ENCODE measurements around the gene KLK12. TPM values are rescaled to one million over a fixed set of nuclear protein-coding genes. Genes with fewer than 3 reads are reported as not detected.

KLK12 gene
- total RNA-seq, 1 donor from 2014 or later = not detected

- no peak overlapping the region for H3K27ac Mint-ChIP-seq (ENCODE audit: unreplicated experiment)
- peaks cover 76% of the 10 kb centered on the region for H3K27me3 Mint-ChIP-seq (ENCODE audit: low read depth)
- H3K36me3 Mint-ChIP-seq (ENCODE audit: low read depth) = no peaks in the 10 kb centered on the region
- H3K4me3 Mint-ChIP-seq = no peak overlapping the region
- no peak for DNase-seq (ENCODE audit: low read depth, low spot score)
- no peaks in the 10 kb centered on the region for H3K9me3 Mint-ChIP-seq
- H3K4me1 Mint-ChIP-seq = no peaks in the 10 kb centered on the region
- TF ChIP-seq, protein P1, sequence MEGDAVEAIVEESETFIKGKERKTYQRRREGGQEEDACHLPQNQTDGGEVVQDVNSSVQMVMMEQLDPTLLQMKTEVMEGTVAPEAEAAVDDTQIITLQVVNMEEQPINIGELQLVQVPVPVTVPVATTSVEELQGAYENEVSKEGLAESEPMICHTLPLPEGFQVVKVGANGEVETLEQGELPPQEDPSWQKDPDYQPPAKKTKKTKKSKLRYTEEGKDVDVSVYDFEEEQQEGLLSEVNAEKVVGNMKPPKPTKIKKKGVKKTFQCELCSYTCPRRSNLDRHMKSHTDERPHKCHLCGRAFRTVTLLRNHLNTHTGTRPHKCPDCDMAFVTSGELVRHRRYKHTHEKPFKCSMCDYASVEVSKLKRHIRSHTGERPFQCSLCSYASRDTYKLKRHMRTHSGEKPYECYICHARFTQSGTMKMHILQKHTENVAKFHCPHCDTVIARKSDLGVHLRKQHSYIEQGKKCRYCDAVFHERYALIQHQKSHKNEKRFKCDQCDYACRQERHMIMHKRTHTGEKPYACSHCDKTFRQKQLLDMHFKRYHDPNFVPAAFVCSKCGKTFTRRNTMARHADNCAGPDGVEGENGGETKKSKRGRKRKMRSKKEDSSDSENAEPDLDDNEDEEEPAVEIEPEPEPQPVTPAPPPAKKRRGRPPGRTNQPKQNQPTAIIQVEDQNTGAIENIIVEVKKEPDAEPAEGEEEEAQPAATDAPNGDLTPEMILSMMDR (conservative IDR thresholded peaks at IDR 0.05) = no peak
Measured at GRCh38 chr19:51002089-51002532, 32.7 kb downstream of the KLK12 start.

GRCh38 chr19:51001515-51001914, 33.3 kb downstream of the KLK12 start, which contains the start of gene KLK8:
Gene KLK8 (minus strand): TSS chr19:51001604. CDS start chr19:51001167, 437 bp downstream.
- no peaks in the 10 kb centered on the region for H3K36me3 Mint-ChIP-seq (ENCODE audit: low read depth)
- peak within 1 kb of the TSS; percentile 27 for H3K27ac Mint-ChIP-seq (ENCODE audit: unreplicated experiment)
- H3K4me3 Mint-ChIP-seq = no peak within 1 kb of the TSS
- TF ChIP-seq, protein P1 (conservative IDR thresholded peaks at IDR 0.05) = no peak
- peaks cover 76% of the 10 kb centered on the region for H3K27me3 Mint-ChIP-seq (ENCODE audit: low read depth)
- DNase-seq (ENCODE audit: low read depth, low spot score) = no peak
- H3K4me1 Mint-ChIP-seq = no peaks in the 10 kb centered on the region
- H3K9me3 Mint-ChIP-seq = no peaks in the 10 kb centered on the region

DNA sequence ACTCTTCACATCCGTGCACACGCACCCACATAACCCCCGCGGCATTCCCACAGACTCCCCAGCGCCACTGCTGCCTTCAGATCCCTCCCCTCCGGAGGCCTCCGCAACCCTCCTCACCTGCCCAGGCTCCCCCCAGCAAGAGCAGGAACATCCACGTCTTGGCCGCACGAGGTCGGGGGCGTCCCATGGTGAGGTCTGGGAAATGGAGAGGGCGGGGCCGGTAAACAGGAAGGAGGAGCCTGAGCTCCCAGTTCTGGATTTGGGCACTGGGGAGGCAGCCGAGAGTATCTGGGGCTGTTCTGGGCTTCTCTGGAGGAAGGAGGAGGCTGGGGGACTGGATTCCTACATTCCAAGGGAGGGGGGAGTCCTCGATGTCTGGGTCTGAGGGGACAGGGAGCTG, 33.8 kb downstream of the KLK12 start:
- TF ChIP-seq, protein P1 (conservative IDR thresholded peaks at IDR 0.05) = no peak
- Mint-ChIP-seq H3K27ac (ENCODE audit: unreplicated experiment) (peak overlapping the region; percentile 27), H3K9me3 (no peaks in the 10 kb centered on the region), H3K4me3 (no peak overlapping the region), H3K27me3 (ENCODE audit: low read depth) (peaks cover 76% of the 10 kb centered on the region), H3K36me3 (ENCODE audit: low read depth) (no peaks in the 10 kb centered on the region), H3K4me1 (no peaks in the 10 kb centered on the region)
- no peak for DNase-seq (ENCODE audit: low read depth, low spot score)

DNA sequence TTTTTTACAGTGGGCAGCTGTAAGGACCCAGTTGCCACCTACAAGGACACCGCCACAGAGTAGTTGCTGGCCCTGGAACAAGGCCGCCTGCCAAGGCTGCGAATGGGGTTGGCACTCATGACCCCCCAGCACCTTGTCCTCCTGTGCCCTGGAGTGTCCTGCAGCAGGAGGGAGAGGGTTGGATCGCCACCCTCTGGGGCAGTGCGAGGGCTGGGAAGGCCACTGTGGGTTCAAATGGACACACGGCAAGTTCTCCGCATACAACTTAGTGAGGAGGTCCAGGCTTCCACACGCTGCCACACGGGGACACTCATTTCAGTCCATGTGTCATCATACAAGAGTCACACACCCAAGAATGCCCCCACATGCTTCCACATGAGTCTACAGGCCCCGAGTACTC, 34.4 kb downstream of the KLK12 start:
- H3K27ac Mint-ChIP-seq (ENCODE audit: unreplicated experiment) = no peak overlapping the region
- H3K4me1 Mint-ChIP-seq = no peaks in the 10 kb centered on the region
- no peaks in the 10 kb centered on the region for H3K36me3 Mint-ChIP-seq (ENCODE audit: low read depth)
- no peak for DNase-seq (ENCODE audit: low read depth, low spot score)
- no peak overlapping the region for H3K4me3 Mint-ChIP-seq
- H3K9me3 Mint-ChIP-seq = no peaks in the 10 kb centered on the region
- TF ChIP-seq, protein P1 (conservative IDR thresholded peaks at IDR 0.05) = no peak
- peaks cover 74% of the 10 kb centered on the region for H3K27me3 Mint-ChIP-seq (ENCODE audit: low read depth)

GRCh38 chr19:50998686-50999085, 36.1 kb downstream of the KLK12 start:
- Mint-ChIP-seq H3K9me3 (no peaks in the 10 kb centered on the region), H3K4me1 (no peaks in the 10 kb centered on the region), H3K27ac (ENCODE audit: unreplicated experiment) (no peak overlapping the region), H3K4me3 (no peak overlapping the region), H3K36me3 (ENCODE audit: low read depth) (no peaks in the 10 kb centered on the region), H3K27me3 (ENCODE audit: low read depth) (peaks cover 66% of the 10 kb centered on the region)
- TF ChIP-seq, protein P1 (conservative IDR thresholded peaks at IDR 0.05) = no peak
- no peak for DNase-seq (ENCODE audit: low read depth, low spot score)
